Upper lobe of right lung (tissue), 1 donor: ENCODE measurements around the gene HHEX. TPM values are rescaled to one million over a fixed set of nuclear protein-coding genes. Genes with fewer than 3 reads are reported as not detected.
"Not testable (repeated sequence)": the region's sequence is repeated elsewhere in the genome, so short reads cannot be mapped to it uniquely, and the experiment has no call there.

Experiments used
- ATAC-seq: fragments of 200-7000 bp; cut with Tn5 transposase; one replicate; pipeline ENCODE4 v1.9.1; 2020; ENCODE audit warnings: mild to moderate bottlenecking, moderate library complexity
- DNase-seq: peaks from one replicate; pipeline ENCODE4 v3.0.0-alpha.2; 2020
- H3K27ac ChIP-seq: fragments of 200-600 bp; one replicate; pipeline ENCODE4 v1.8.0; 2022
- H3K27me3 ChIP-seq: fragments of 200-600 bp; one replicate; pipeline ENCODE4 v1.8.0; 2022; ENCODE audit warnings: mild to moderate bottlenecking
- H3K36me3 ChIP-seq: fragments of 200-600 bp; one replicate; pipeline ENCODE4 v1.8.0; 2022
- H3K4me1 ChIP-seq: fragments of 200-600 bp; one replicate; pipeline ENCODE4 v1.8.0; 2022
- H3K4me3 ChIP-seq: fragments of 200-600 bp; one replicate; pipeline ENCODE4 v1.8.0; 2022; ENCODE audit warnings: mild to moderate bottlenecking
- H3K9me3 ChIP-seq: fragments of 200-600 bp; one replicate; pipeline ENCODE4 v1.8.0; 2022
- CTCF ChIP-seq: fragments of 200-600 bp; IDR thresholded peaks from one replicate; pipeline ENCODE4 v1.8.0; 2022; ENCODE audit warnings: antibody characterized with exemption
- intact Hi-C: fragments of 100-400 bp; cut with DNase I; formaldehyde crosslinking; loops from one replicate; pipeline ENCODE4 v1.11.0; 2022
- long read RNA-seq: library from polyadenylated mRNA; unstranded; transcript quantifications from one replicate; pipeline ENCODE4 v2.0.0, GENCODE V29; 2021
- total RNA-seq: library from RNA; stranded (reverse); fragmentation: NEBNext Ultra II Directional; extraction: Animal tissue kit (Norgen Biotek cat#: 25700); gene quantifications from one replicate; pipeline ENCODE4 v1.2.1, GENCODE V29; 2021
- donor health status: DM: no; HTN: yes; CAD: no; lungs with severe emphysema.

The HHEX gene
- 12.2 TPM for total RNA-seq
- long read RNA-seq, transcript HHEX-201 (4 exons, 1,727 nt), result major isoform, 20 of 25 reads
- long read RNA-seq, partial matches to known transcripts, result 0 of 25 reads
- long read RNA-seq, other reads (novel, unspliced or antisense), result 2 of 25 reads

GRCh38 chr10:92689663-92690210, at the start of gene HHEX:
Gene HHEX (plus strand): TSS chr10:92689955. CDS start chr10:92689987, 32 bp downstream.
- no peak for TF ChIP-seq CTCF
- intact Hi-C loops, result no loop called here
- DNase-seq (peak; percentile 90), ATAC-seq (peak; percentile 91)
- Histone ChIP-seq H3K27me3 (peaks cover 10% of the 10 kb centered on the region), H3K9me3 (peaks cover 3% of the 10 kb centered on the region), H3K4me1 (peaks cover 5% of the 10 kb centered on the region), H3K27ac (peak within 1 kb of the TSS; percentile 89), H3K36me3 (peaks cover 3% of the 10 kb centered on the region), H3K4me3 (peak within 1 kb of the TSS; percentile 70)

GRCh38 chr10:92640107-92640506, 49.6 kb upstream of the HHEX start:
- H3K4me3 ChIP-seq, result no peak overlapping the region
- H3K4me1 ChIP-seq, result no peaks in the 10 kb centered on the region
- H3K9me3 ChIP-seq, result no peaks in the 10 kb centered on the region
- H3K36me3 ChIP-seq, result no peaks in the 10 kb centered on the region
- DNase-seq (no peak), ATAC-seq (no peak)
- H3K27me3 ChIP-seq, result no peaks in the 10 kb centered on the region
- TF ChIP-seq CTCF, result no peak
- intact Hi-C loops, result no loop called here
- H3K27ac ChIP-seq, result no peak overlapping the region

DNA sequence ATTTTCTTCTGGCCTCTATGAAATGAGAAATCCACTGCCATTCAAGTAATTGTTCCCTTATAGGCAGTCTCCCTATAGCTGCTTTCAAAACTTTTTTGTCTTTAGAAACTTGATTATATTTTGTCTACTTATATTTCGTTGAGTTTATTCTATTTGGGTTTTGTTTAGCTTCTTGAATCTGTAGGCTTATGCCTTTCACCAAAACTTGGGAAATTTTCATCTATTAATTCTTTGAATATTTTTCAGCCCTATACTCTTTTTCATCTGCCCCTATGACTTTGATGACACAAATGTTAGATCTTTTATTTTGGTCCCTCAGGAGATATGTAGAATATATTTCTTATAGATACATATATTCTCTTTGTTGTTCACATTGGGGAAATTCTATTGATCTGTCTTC, 48.3 kb upstream of the HHEX start:
- H3K4me3 ChIP-seq, result no peak overlapping the region
- DNase-seq (no peak), ATAC-seq (no peak)
- no peaks in the 10 kb centered on the region for H3K9me3 ChIP-seq
- intact Hi-C loops, result no loop called here
- no peak for TF ChIP-seq CTCF
- no peaks in the 10 kb centered on the region for H3K36me3 ChIP-seq
- no peak overlapping the region for H3K27ac ChIP-seq
- no peaks in the 10 kb centered on the region for H3K4me1 ChIP-seq
- H3K27me3 ChIP-seq, result no peaks in the 10 kb centered on the region

DNA sequence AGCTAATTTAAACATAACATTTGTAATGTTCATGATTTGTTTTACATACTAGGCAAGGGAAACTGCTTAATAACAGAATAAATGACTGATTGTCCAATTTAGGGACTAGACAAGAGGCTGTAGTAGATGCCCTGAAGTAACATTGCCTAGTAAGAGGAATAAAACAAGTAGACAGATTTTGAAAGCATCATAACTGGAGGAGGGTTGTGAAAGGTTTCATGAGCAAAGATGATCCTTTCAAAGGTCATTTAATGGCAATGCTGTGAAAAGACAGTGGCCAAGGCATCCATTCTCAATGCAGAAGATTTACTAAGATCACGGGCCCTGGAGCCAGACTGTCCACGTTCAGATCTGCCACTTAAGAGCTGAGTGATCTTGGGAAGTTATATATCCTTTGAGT, 44.8 kb upstream of the HHEX start:
- ATAC-seq (no peak), DNase-seq (no peak)
- intact Hi-C loops, result no loop called here
- Histone ChIP-seq H3K27me3 (no peaks in the 10 kb centered on the region), H3K4me3 (no peak overlapping the region), H3K27ac (no peak overlapping the region), H3K4me1 (no peaks in the 10 kb centered on the region), H3K36me3 (no peaks in the 10 kb centered on the region), H3K9me3 (no peaks in the 10 kb centered on the region)
- TF ChIP-seq CTCF, result no peak

DNA sequence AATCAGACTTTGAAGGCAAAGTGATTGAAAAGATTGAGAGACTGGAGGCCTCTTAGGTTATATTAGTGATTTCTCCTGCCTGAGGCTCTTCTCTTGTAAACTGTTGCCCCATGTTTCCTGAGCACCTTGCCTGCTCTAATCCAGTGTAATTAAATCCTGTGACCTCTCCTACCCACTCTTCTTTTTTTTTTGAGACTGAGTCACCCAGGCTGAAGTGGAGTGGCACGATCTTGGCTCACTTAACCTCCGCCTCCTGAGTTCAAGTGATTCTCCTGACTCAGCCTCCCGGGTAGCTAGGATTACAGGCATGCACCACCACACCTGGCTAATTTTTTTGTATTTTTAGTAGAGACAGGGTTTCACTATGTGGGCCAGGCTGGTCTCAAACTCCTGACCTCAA, 38.9 kb upstream of the HHEX start:
- H3K4me3 ChIP-seq, H3K4me1 ChIP-seq, DNase-seq, H3K9me3 ChIP-seq, H3K36me3 ChIP-seq, H3K27ac ChIP-seq, H3K27me3 ChIP-seq, intact Hi-C loops, ATAC-seq: not testable (repeated sequence)

GRCh38 chr10:92655426-92655825, 34.3 kb upstream of the HHEX start:
- H3K27ac ChIP-seq, result no peak overlapping the region
- ATAC-seq (no peak), DNase-seq (no peak)
- no peaks in the 10 kb centered on the region for H3K9me3 ChIP-seq
- no peaks in the 10 kb centered on the region for H3K4me1 ChIP-seq
- intact Hi-C loops, result no loop called here
- H3K36me3 ChIP-seq, result no peaks in the 10 kb centered on the region
- no peaks in the 10 kb centered on the region for H3K27me3 ChIP-seq
- no peak for TF ChIP-seq CTCF
- H3K4me3 ChIP-seq, result no peak overlapping the region
